HG03045 (cell line): Measurements from ENCODE around the gene ZFYVE27.

Experiments used
- ATAC-seq: cut with Tn5 transposase; IDR thresholded peaks from one replicate; pipeline ENCODE4 v1.9.1; 2021; ENCODE audit warnings: mild to moderate bottlenecking, moderate library complexity; ENCODE audit not compliant: unreplicated experiment

The ZFYVE27 gene

GRCh38 chr10:97785731-97786130 lies 48.8 kb downstream of the ZFYVE27 start:
- no peak for ATAC-seq

GRCh38 chr10:97788552-97789442 lies 51.9 kb downstream of the ZFYVE27 start:
- ATAC-seq, result no peak

- ATAC-seq, result no peak
These were observed 53.0 kb downstream of the ZFYVE27 start for GRCh38 chr10:97789770-97790397.

- ATAC-seq, result no peak
These were observed 55.1 kb downstream of the ZFYVE27 start for GRCh38 chr10:97791824-97792721.

- ATAC-seq, result no peak
These were observed 59.0 kb downstream of the ZFYVE27 start for GRCh38 chr10:97795886-97796285.

- no peak for ATAC-seq
These were observed 59.7 kb downstream of the ZFYVE27 start for GRCh38 chr10:97796651-97797050.

GRCh38 chr10:97798958-97799610 lies 62.2 kb downstream of the ZFYVE27 start:
- no peak for ATAC-seq

- no peak for ATAC-seq
These were observed 63.5 kb downstream of the ZFYVE27 start for GRCh38 chr10:97800474-97800873.

GRCh38 chr10:97801422-97801821 lies 64.5 kb downstream of the ZFYVE27 start:
- no peak for ATAC-seq

GRCh38 chr10:97805096-97805884 lies 68.4 kb downstream of the ZFYVE27 start:
- ATAC-seq, result no peak

- no peak for ATAC-seq
These were observed 69.0 kb downstream of the ZFYVE27 start for GRCh38 chr10:97805949-97806348.

GRCh38 chr10:97810446-97810845 lies 73.5 kb downstream of the ZFYVE27 start:
- ATAC-seq, result no peak
